ENCODE data around the gene NCKAP5.

DNA sequence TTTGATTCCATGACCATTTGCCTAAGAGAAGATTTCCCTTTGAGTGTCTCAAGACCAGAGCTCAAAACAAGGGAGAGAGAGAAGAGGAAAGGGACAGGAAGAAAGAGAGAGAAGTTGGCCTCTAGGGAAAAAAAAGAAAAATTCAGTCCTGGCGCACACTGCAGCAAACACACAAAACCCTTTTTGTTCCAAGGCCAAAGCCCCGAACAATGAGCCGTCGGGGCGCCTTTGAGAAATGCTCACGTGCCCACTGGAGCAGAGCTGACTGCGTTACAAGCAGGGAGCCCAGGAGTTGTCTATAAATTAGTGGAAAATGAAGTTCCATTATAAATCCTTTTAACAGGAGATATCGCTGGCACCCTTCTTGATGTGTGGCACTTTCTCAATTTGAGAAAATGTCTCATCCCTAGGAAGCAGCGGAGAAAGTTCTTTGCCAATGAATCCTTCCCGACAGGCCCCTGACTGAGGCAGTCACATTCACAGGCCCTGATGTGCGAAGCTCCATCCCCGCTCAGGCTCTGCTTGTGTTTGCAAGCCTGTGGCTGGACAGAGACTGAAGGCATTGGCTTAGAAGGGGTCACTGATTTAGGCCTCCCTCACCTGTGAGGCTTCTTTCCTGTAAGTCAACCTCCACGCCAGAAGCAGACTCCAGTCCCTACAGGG is 32.1 kb upstream of the NCKAP5 start:
- no peak for TF ChIP-seq EZH2phosphoT487 (IDR thresholded peaks at IDR 0.05; ENCODE audit: borderline replicate concordance, low read length)
- TF ChIP-seq, protein P1, sequence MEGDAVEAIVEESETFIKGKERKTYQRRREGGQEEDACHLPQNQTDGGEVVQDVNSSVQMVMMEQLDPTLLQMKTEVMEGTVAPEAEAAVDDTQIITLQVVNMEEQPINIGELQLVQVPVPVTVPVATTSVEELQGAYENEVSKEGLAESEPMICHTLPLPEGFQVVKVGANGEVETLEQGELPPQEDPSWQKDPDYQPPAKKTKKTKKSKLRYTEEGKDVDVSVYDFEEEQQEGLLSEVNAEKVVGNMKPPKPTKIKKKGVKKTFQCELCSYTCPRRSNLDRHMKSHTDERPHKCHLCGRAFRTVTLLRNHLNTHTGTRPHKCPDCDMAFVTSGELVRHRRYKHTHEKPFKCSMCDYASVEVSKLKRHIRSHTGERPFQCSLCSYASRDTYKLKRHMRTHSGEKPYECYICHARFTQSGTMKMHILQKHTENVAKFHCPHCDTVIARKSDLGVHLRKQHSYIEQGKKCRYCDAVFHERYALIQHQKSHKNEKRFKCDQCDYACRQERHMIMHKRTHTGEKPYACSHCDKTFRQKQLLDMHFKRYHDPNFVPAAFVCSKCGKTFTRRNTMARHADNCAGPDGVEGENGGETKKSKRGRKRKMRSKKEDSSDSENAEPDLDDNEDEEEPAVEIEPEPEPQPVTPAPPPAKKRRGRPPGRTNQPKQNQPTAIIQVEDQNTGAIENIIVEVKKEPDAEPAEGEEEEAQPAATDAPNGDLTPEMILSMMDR (conservative IDR thresholded peaks at IDR 0.05; ENCODE audit: low read depth, low read length) = no peak

Measured in PC-3 (cell line).